ENCODE data around the gene CHKA.

CHKA gene

DNA sequence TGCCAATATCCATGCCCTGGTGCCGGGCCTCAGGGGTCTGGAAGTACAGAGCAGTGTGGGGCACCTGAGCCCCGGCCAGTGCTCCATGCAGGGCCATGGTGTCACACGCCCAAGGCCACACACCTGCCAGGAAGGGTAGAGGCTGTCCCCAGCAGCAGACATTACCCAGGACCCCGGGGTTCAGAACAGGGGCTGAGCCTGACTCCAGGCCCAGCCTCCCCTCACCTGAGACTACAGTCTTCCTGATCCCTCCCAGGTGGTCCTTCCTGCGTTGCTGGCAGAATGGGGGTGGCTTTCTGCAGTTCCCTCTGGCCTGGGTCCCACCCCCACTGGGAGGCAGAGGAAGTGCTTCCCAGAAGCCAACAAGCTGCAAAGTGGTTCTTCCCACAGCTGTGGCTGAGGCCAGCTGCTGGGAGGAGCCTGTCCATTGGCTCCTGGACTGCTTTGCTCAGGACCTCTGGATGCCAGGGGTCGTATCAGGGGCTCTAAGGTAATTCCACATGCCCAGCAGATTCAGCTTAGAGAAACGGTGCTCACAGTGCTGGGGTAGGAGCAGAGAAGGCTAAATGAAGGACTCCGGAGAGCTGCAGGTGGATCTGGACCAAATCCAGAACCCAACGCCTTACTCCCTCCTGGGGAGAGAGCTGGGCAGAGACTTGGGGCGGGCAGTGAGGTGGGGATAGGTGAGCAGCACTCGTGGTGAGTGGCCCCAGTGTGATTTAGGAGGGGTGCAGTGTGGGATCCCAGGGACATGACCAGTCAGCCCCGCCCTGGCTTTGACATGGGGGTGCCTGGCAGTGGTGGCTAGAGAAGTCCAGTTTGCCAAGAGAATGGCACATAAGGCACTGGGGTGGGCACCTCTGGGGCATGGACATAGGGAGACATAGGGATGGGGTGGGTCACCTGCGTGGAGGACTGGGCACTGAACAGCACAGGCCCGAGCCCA is 69.7 kb downstream of the CHKA start:
- Histone ChIP-seq H3K36me3 (ENCODE audit: control insufficient read depth, insufficient read depth, low read length) (no peaks in the 10 kb centered on the region), H3K4me2 (ENCODE audit: low read length) (no peak overlapping the region), H3K27ac (no peak overlapping the region), H2AFZ (no peak overlapping the region), H3K4me3 (ENCODE audit: low read depth, low read length) (no peak overlapping the region), H3K79me2 (no peaks in the 10 kb centered on the region), H3K9me3 (ENCODE audit: control insufficient read depth, low read length) (no peaks in the 10 kb centered on the region), H3K27me3 (ENCODE audit: control insufficient read depth, insufficient read depth, low read length) (no peaks in the 10 kb centered on the region), H3K4me1 (no peaks in the 10 kb centered on the region), H3K9ac (no peak overlapping the region)
- no peak for TF ChIP-seq CTCF (IDR thresholded peaks at IDR 0.05)

GRCh38 chr11:68050371-68050841 is 70.8 kb downstream of the CHKA start:
- no peak for TF ChIP-seq CTCF (IDR thresholded peaks at IDR 0.05)
- no peak overlapping the region for H3K4me3 ChIP-seq (ENCODE audit: low read depth, low read length)
- H3K9ac ChIP-seq: no peak overlapping the region
- no peaks in the 10 kb centered on the region for H3K27me3 ChIP-seq (ENCODE audit: control insufficient read depth, insufficient read depth, low read length)
- H3K36me3 ChIP-seq (ENCODE audit: control insufficient read depth, insufficient read depth, low read length): no peaks in the 10 kb centered on the region
- no peaks in the 10 kb centered on the region for H3K9me3 ChIP-seq (ENCODE audit: control insufficient read depth, low read length)
- H3K27ac ChIP-seq: no peak overlapping the region
- no peak overlapping the region for H2AFZ ChIP-seq
- H3K4me2 ChIP-seq (ENCODE audit: low read length): no peak overlapping the region
- H3K4me1 ChIP-seq: no peaks in the 10 kb centered on the region
- no peaks in the 10 kb centered on the region for H3K79me2 ChIP-seq

DNA sequence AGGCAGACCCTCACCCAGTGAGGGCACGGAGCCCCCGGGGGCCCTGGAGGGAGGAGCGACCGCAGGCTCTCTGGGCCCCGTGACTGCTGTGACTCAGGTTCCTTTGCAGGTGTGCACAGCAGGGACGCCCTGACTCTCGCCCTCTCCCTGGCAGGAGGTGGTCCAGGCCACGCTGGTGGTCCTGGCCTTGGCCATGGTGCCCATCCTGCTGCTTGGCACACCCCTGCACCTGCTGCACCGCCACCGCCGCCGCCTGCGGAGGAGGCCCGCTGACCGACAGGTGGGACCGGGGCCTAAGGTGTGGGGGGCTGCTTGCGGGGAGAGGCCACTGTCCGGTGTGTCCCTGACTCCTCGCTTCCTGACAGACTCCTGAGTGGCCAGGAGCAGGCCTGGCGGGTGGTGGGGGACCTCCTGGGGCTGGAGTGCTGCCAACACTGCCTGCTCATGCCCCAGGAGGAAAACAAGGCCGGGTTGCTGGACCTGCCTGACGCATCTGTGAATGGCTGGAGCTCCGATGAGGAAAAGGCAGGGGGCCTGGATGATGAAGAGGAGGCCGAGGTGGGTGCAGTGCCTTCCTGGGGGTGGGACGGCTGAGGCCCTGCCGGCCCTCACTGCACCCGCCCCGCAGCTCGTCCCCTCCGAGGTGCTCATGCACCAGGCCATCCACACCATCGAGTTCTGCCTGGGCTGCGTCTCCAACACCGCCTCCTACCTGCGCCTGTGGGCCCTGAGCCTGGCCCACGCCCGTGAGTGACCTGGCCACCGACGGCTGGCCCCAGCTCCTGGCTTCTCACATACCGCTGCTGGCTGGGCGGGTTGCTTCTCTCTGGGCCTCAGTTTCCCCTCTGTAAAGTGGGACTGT is 71.4 kb downstream of the CHKA start:
- H3K9me3 ChIP-seq (ENCODE audit: control insufficient read depth, low read length): no peaks in the 10 kb centered on the region
- no peak overlapping the region for H3K9ac ChIP-seq
- H3K4me2 ChIP-seq (ENCODE audit: low read length): no peak overlapping the region
- H2AFZ ChIP-seq: no peak overlapping the region
- no peak overlapping the region for H3K27ac ChIP-seq
- H3K4me1 ChIP-seq: no peaks in the 10 kb centered on the region
- no peaks in the 10 kb centered on the region for H3K79me2 ChIP-seq
- no peaks in the 10 kb centered on the region for H3K36me3 ChIP-seq (ENCODE audit: control insufficient read depth, insufficient read depth, low read length)
- no peak overlapping the region for H3K4me3 ChIP-seq (ENCODE audit: low read depth, low read length)
- no peaks in the 10 kb centered on the region for H3K27me3 ChIP-seq (ENCODE audit: control insufficient read depth, insufficient read depth, low read length)
- TF ChIP-seq CTCF (IDR thresholded peaks at IDR 0.05): no peak

DNA sequence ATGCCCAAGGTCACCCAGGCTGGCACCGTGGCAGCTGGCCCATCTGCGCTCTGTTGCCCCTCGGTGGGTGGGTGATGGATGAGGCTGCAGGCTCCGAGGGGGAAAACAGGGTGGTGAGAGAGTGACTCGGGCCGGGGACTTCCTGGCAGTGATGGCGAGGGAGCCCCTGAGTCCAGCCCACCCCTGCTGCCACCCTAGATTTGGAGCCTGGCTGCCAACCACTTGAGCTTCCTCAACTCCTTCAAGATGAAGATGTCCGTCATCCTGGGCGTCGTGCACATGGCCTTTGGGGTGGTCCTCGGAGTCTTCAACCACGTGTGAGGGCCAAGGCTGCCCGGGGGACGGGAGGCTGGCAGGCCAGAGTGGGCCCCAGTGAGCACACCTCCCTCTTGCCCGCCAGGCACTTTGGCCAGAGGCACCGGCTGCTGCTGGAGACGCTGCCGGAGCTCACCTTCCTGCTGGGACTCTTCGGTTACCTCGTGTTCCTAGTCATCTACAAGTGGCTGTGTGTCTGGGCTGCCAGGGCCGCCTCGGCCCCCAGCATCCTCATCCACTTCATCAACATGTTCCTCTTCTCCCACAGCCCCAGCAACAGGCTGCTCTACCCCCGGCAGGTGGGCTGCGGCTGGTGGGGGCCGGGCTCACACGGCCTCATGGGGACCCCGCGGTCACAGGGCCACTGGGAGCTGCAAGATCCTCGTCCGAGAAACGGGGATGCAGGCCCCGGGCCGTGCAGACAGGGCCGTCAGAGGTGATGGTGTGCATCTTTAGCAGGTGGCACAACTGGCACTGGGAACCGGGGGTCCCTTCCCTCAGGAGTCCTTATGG is 72.3 kb downstream of the CHKA start:
- no peak overlapping the region for H2AFZ ChIP-seq
- no peak overlapping the region for H3K27ac ChIP-seq
- no peaks in the 10 kb centered on the region for H3K27me3 ChIP-seq (ENCODE audit: control insufficient read depth, insufficient read depth, low read length)
- no peak overlapping the region for H3K4me3 ChIP-seq (ENCODE audit: low read depth, low read length)
- TF ChIP-seq CTCF (IDR thresholded peaks at IDR 0.05): no peak
- H3K36me3 ChIP-seq (ENCODE audit: control insufficient read depth, insufficient read depth, low read length): no peaks in the 10 kb centered on the region
- H3K9me3 ChIP-seq (ENCODE audit: control insufficient read depth, low read length): no peaks in the 10 kb centered on the region
- H3K9ac ChIP-seq: no peak overlapping the region
- H3K4me2 ChIP-seq (ENCODE audit: low read length): no peak overlapping the region
- no peaks in the 10 kb centered on the region for H3K4me1 ChIP-seq
- H3K79me2 ChIP-seq: no peaks in the 10 kb centered on the region
